Measurements from ENCODE around the gene VPS11.
"Not testable (repeated sequence)": the region's sequence is repeated elsewhere in the genome, so short reads cannot be mapped to it uniquely, and the experiment has no call there.

Gene VPS11

GRCh38 chr11:119103161-119103664, 35.6 kb downstream of the VPS11 start:
- DNase-seq (ENCODE audit: low spot score), result not testable (repeated sequence)

- DNase-seq (ENCODE audit: low spot score), result no peak
Observed at GRCh38 chr11:119103793-119104192, 36.2 kb downstream of the VPS11 start.

GRCh38 chr11:119106564-119107537, 39.2 kb downstream of the VPS11 start, which contains the start of gene C2CD2L:
Gene C2CD2L (plus strand): TSS chr11:119107344. CDS start chr11:119107742, 398 bp downstream.
- peak; percentile 94 for DNase-seq (ENCODE audit: low spot score)

GRCh38 chr11:119107538-119108145, 40.0 kb downstream of the VPS11 start:
- peak; percentile 35 for DNase-seq (ENCODE audit: low spot score)

GRCh38 chr11:119108146-119108856, 40.7 kb downstream of the VPS11 start:
- peak; percentile 41 for DNase-seq (ENCODE audit: low spot score)

- no peak for DNase-seq (ENCODE audit: low spot score)
Observed at GRCh38 chr11:119108857-119109221, 41.2 kb downstream of the VPS11 start.

- no peak for DNase-seq (ENCODE audit: low spot score)
Observed at GRCh38 chr11:119109843-119110242, 42.2 kb downstream of the VPS11 start.

GRCh38 chr11:119110439-119110838, 42.8 kb downstream of the VPS11 start:
- no peak for DNase-seq (ENCODE audit: low spot score)

- no peak for DNase-seq (ENCODE audit: low spot score)
Observed at GRCh38 chr11:119111361-119111925, 43.8 kb downstream of the VPS11 start.

GRCh38 chr11:119112314-119113020, 44.8 kb downstream of the VPS11 start:
- no peak for DNase-seq (ENCODE audit: low spot score)

GRCh38 chr11:119113716-119114115, 46.1 kb downstream of the VPS11 start:
- no peak for DNase-seq (ENCODE audit: low spot score)

- no peak for DNase-seq (ENCODE audit: low spot score)
Observed at GRCh38 chr11:119114351-119114750, 46.7 kb downstream of the VPS11 start.

- no peak for DNase-seq (ENCODE audit: low spot score)
Observed at GRCh38 chr11:119115484-119116234, 48.0 kb downstream of the VPS11 start.

GRCh38 chr11:119116235-119116594, 48.6 kb downstream of the VPS11 start:
- DNase-seq (ENCODE audit: low spot score), result no peak

- no peak for DNase-seq (ENCODE audit: low spot score)
Observed at GRCh38 chr11:119116601-119117000, 49.0 kb downstream of the VPS11 start.

GRCh38 chr11:119117004-119117706, 49.5 kb downstream of the VPS11 start:
- no peak for DNase-seq (ENCODE audit: low spot score)

- DNase-seq (ENCODE audit: low spot score), result no peak
Observed at GRCh38 chr11:119118227-119118626, 50.6 kb downstream of the VPS11 start.

GRCh38 chr11:119118946-119119345, 51.3 kb downstream of the VPS11 start:
- DNase-seq (ENCODE audit: low spot score), result no peak

GRCh38 chr11:119120639-119121007, 53.0 kb downstream of the VPS11 start:
- no peak for DNase-seq (ENCODE audit: low spot score)
